DMS79 treated with DMSO at 0.1 percent for 48 hours (cell line): Measurements from ENCODE around the gene PABPN1.

Source experiments
- DNase-seq: peaks from one replicate; lab custom pipeline; 2025; lab: John Stamatoyannopoulos, UW

Gene PABPN1

GRCh38 chr14:23326491-23327332, 5.5 kb downstream of the PABPN1 start:
- DNase-seq: no peak

GRCh38 chr14:23327947-23328744, 6.9 kb downstream of the PABPN1 start:
- peak; percentile 78 for DNase-seq

GRCh38 chr14:23335623-23336022, 14.4 kb downstream of the PABPN1 start:
- DNase-seq: no peak

DNA sequence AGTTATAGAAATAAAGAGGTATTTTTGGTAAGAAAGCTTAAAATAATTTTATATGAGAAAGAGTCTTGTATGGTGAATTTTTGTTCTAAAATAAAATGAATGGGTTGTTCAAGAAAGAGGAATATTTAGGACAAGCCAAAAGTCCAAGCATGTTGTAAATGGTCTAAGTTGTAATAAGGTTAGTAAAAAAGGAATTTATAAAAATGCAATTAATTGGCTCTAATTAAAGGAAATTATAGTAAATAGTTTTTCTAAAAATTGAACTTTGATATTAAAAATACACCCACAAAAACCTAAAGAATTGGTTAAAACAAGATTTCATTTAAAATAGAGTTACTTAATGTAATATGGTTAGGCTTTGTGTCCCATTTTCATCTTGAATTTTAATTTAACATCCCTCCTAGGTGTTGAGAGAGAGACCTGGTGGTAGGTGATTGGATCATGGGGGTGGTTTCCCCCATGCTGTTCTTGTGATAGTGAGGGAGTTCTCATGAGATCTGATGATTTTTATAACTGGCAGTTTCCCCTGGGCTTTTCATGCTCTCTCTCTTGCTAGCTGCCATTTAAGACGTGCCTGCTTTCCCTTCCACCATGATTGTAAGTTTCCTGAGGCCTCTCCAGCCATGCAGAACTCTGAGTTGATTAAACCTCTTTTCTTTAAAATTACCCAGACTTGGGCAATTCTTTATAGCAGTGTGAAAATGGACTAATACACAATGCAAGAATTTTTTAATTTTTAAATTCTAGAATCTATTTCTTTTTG, 18.4 kb downstream of the PABPN1 start:
- no peak for DNase-seq

GRCh38 chr14:23344481-23344880, 23.2 kb downstream of the PABPN1 start:
- no peak for DNase-seq

DNA sequence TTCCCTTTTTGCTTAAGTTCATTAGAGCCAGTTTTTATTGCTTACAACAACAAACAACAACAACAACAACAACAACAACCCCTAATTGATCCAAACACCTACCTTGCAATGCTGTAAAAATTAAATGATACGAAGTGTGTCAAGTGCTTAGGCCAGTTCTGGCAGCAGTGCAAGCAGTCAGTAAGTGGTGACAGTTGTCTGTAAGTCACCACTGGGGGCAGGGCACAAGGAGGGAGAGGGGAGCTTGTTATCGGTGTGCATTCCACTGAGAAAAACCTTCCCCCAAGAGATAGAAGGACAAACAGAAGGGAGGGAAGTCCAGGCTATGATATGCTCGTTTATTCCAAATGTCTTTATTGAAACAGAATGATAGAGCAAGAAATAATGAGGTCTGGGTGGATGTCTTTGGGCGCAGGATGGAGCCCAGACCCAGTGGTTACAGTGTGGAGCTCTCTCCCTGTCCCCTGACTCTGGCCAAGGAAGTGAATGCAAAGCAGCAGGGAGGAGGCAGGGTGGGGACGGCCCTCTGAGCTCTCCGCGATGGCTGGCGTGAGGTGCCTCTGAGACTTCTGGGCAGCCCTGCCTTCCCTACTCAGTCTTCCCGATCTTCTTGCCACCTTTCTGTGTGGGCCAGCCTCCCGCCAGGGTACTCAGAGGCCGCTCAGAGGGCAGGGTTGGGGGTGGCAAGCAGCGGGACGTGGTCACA, 24.9 kb downstream of the PABPN1 start:
- DNase-seq: no peak

GRCh38 chr14:23346693-23347405, 25.6 kb downstream of the PABPN1 start:
- DNase-seq: no peak

GRCh38 chr14:23347406-23348296, 26.4 kb downstream of the PABPN1 start:
- DNase-seq: no peak

DNA sequence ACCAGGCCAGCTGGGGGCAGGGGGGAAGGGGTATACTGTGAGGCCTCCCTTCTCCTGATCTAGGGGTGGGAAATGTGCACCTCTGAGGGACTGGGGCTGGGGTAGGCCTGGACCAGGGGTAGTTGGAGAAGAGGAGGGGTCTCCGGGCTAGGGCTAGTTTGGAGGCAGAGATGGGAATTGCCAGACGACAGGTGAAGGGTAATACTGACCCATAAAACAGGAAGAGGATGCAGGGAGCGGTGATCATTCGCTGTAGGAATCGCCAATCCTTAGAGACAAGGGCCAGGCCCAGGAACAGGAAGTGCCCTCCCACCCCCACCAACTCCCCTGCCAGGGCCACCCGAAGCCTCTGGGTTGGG, 27.0 kb downstream of the PABPN1 start:
- DNase-seq: no peak

DNA sequence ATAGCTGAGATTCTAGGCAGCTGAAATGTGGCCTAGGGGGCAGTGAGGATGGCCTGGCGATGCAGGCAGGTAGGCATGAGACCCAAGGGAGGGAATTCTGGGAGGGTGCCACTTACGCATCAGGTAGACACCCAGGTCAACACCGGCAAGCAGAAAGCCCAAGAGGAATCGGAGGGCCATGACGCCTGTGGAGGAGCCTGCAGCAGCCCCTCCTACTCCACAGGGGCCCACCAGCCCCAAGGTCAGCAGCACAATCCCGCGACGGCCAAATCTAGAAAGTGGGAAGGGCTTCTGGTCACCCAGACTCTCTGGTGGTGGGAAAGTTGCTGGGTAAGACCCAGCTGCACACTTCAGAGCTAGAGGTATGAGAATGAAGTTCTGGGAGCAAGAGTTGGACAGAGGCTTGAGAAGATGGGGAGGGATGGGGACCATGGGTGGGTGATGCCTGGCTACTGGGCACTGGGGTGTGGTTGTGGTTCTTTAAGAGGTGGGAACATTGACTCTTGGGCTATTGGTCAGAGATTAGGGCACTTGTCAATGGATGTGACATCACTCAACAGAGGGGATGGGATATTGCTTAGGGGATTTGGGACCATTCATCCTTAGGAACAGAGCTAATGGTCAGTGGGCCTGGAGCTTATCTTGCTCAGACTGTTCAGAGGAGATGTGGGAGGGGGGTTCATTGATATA, 28.0 kb downstream of the PABPN1 start:
- DNase-seq: no peak

DNA sequence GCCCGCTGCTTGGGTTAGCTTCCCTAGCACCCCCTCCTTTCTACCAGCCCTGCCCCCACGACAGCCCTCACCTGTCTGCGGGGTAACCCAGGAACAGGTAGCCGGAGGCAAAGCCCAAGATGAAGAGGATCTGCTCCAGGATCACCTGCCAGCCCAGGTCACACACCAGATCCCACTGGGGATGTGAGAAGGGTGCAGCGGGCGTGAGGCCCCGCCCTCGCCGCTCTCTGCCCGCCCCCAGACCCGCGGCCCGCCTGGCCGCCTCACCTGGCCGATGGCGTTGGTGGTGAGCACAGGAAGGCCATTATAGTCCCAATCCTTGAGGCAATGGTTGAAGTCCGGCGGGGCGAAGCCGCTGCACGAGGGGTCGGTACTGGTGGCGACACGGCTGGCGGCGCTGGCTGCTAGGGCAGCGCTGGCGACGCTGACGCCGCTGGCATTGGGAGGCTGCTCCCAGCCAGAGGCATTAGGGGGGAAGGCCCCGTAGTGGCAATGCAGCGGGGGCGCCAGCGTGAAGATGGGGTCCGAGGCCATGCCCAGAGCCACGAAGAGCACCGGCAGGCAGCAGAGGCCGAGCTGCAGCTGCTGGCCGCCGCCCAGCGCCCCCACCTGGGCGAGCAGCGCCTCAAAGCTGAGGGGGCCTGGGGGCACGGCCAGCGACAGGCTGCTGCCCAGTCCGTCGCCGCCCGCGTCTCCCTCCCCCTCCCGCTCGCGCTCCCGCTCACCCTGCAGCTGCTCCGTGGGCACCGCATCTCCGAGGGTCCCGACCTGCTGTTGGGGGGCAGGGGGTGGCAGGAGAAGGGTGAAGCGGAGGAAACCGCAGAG, 30.6 kb downstream of the PABPN1 start:
- peak; percentile 53 for DNase-seq

DNA sequence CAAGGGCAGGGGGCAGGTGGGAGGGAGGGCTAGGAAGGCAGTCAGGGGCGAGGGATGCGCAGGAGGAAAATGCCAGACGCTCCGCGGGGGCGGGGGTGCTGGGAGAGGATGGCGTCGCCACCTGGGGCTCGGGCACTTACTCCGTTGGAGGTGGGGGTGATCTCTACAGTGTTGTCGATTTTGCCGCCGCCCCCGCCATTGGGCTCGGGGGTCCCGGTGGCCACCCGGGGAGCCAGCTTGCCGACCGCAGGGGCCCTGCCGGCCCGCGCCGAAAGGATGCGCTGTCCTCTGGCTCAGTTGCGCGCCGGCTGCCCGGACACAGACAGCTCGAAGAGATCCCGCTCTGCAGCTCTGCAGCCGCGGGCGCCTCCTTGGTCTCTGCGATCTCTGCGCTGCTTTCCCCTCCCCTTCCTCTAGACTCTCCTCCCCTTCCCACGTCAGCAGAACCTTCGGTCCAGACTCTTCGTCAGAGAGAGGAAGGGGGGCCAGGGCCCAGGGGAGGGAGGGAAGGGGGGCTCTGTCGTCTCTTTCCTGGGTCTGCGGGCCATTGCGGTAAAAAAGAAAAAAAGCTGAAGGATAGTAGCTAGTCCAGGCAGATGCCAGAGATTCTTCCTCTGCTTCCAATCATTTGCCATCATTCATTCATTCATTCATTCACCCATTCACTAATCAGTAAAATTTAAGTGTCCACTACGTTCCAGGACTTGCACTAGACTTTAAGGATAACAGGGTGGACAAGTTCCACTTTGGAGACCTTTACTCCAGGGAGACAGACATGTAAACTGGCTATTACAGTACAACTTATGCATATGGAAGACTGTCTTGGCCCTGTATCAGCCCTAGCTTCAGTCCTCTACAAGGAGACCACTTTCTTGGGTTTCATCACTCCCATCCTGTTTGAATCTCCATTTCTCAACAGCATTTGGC, 31.5 kb downstream of the PABPN1 start, which contains the start of gene SLC22A17:
SLC22A17 (minus strand) TSS at position 382 of the 927 bp plus-strand sequence.
- peak; percentile 88 for DNase-seq

DNA sequence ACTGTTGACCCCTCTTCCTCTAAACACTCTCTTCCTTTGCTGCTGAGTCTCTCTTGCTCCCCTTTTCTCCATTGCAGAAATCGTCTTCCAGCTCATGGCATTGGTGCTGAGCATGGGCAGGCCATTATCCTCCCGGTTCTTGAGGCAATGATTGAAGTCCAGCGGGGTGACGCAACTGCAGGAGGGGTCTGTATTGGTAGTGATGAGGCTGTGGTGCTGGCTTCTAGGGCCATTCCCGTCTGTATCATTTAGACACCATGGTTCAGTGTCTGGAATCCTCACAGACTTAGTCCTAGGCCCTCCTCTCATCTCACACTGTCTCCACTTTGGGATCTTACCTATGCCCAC, 32.1 kb downstream of the PABPN1 start:
- no peak for DNase-seq

- no peak for DNase-seq
Observed at GRCh38 chr14:23354990-23355389, 33.7 kb downstream of the PABPN1 start.

DNA sequence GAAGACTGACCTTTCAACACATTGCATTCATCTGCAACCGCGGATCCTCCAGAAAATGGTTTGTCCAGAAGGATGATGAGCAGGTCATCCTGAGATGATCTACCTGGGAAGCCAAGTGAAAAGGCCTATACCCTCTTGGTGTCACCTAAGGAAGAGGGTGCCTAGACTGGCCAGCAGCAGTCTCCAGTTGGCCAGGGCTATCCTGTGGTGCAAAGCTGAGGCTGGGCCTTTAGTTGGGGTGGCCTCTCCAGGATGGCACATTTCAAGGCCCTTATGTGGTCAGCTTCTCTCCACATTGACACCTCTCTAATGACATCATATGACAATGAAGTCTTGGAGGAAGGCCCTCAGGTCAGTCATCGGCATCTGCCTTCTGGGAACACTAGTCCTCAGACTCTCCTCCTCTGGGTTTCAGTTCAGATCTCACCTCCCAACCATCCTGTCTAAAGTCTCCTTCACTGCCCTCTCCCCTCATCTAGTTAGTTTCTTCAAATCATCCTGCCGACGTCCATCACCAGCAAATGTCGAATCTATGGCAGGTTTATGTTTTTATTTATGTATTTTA, 34.7 kb downstream of the PABPN1 start:
- DNase-seq: no peak

DNA sequence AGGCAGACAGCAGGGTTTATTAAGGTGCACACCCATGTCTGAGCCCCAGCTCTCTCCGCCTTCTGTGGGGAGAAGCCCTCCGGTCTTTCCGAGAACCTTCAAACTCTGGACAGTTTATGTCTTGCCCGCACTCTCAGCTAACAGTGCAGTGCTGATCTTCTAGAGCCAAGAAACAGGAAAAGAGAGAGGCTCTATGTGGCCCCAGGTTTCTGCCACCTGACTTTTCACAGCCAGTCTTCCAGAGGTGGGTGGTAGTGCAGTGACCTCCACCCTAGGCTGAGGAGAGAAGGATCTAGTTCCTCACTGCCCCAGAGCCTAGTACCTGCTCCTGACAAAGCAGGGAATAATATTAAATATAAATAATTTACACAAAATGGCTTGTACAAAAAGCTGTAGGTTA, 35.4 kb downstream of the PABPN1 start:
- no peak for DNase-seq

GRCh38 chr14:23357261-23357660, 36.0 kb downstream of the PABPN1 start:
- DNase-seq: no peak
